SK-N-SH (cell line): ENCODE results near the gene CFAP221.

Source experiments
- EP300 ChIP-seq, 2 experiments: IDR thresholded peaks; 2 replicates each; pipeline versions ENCODE4 v1.4.0 to v1.6.1; 2012; ENCODE audit warnings: borderline replicate concordance in 1 of 2, low read depth in 1 of 2, low read length in 1 of 2
- TAF1 ChIP-seq: IDR thresholded peaks from 2 replicates; pipeline ENCODE4 v1.6.1; 2012; ENCODE audit warnings: low read depth, mild to moderate bottlenecking, low read length, moderate library complexity, borderline replicate concordance
- TCF12 ChIP-seq: IDR thresholded peaks from 2 replicates; pipeline ENCODE4 v1.4.0; 2012
- YY1 ChIP-seq: IDR thresholded peaks from 2 replicates; pipeline ENCODE4 v1.4.0; 2012; ENCODE audit warnings: low read depth, mild to moderate bottlenecking
- TF ChIP-seq, protein P1 (sequence below): fragments of 200-600 bp; sonication (generic); IDR thresholded peaks from 2 replicates; pipeline ENCODE4 v1.6.1; 2017; ENCODE audit warnings: antibody characterized with exemption, mild to moderate bottlenecking, moderate library complexity
- TF ChIP-seq, protein P2 (sequence below): fragments of 150-350 bp; IDR thresholded peaks from 2 replicates; pipeline ENCODE4 v1.6.1; 2017; ENCODE audit warnings: antibody characterized with exemption, low read length, low read depth, borderline replicate concordance
- TF ChIP-seq, protein P3 (sequence below): IDR thresholded peaks from 2 replicates; pipeline ENCODE4; 2012

DNA sequence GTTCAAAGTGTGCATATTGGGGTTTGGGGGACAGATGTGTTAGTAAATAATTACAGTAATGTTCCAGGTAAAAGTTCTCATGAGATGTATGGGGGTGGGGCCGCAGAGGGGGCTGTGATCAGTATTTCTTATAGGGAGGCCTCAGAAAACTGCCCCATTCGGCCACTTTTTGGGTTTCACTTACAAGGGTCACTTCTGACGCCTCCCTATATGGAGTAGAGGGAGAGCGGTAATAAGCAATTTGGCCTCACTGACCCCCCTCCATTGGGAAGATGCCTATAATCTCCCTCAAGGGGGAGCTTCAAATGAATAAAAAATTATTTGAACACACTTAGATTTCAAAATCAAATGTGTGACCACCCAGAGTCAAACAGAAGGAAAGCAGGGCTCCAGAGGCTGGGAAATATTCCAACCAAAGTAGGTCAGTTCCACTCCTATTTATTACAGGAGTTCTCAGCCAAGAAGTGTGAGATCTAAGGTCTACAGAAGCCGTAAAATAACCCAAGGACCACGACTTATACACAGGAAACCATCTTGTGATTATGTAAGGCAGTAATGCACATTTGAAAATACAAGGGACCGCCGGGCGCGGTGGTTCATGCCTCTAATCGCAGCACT lies 22.7 kb upstream of the CFAP221 start:
- TF ChIP-seq, protein P1, sequence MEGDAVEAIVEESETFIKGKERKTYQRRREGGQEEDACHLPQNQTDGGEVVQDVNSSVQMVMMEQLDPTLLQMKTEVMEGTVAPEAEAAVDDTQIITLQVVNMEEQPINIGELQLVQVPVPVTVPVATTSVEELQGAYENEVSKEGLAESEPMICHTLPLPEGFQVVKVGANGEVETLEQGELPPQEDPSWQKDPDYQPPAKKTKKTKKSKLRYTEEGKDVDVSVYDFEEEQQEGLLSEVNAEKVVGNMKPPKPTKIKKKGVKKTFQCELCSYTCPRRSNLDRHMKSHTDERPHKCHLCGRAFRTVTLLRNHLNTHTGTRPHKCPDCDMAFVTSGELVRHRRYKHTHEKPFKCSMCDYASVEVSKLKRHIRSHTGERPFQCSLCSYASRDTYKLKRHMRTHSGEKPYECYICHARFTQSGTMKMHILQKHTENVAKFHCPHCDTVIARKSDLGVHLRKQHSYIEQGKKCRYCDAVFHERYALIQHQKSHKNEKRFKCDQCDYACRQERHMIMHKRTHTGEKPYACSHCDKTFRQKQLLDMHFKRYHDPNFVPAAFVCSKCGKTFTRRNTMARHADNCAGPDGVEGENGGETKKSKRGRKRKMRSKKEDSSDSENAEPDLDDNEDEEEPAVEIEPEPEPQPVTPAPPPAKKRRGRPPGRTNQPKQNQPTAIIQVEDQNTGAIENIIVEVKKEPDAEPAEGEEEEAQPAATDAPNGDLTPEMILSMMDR = no peak
- TF ChIP-seq TAF1 = no peak
- no peak for TF ChIP-seq YY1
- TF ChIP-seq, protein P2, sequence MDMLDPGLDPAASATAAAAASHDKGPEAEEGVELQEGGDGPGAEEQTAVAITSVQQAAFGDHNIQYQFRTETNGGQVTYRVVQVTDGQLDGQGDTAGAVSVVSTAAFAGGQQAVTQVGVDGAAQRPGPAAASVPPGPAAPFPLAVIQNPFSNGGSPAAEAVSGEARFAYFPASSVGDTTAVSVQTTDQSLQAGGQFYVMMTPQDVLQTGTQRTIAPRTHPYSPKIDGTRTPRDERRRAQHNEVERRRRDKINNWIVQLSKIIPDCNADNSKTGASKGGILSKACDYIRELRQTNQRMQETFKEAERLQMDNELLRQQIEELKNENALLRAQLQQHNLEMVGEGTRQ = no peak
- TF ChIP-seq EP300 (IDR thresholded peaks at IDR 0.05; ENCODE audit: borderline replicate concordance in 1 of 2, low read depth in 1 of 2, low read length in 1 of 2) = no peak
- TF ChIP-seq, protein P3, sequence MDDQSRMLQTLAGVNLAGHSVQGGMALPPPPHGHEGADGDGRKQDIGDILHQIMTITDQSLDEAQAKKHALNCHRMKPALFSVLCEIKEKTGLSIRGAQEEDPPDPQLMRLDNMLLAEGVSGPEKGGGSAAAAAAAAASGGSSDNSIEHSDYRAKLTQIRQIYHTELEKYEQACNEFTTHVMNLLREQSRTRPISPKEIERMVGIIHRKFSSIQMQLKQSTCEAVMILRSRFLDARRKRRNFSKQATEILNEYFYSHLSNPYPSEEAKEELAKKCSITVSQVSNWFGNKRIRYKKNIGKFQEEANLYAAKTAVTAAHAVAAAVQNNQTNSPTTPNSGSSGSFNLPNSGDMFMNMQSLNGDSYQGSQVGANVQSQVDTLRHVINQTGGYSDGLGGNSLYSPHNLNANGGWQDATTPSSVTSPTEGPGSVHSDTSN = no peak
- TF ChIP-seq TCF12 = no peak
